HG03097 (cell line): ENCODE results near the gene SRPX2.

Experiments
- ATAC-seq: cut with Tn5 transposase; IDR thresholded peaks from one replicate; pipeline ENCODE4 v1.9.1; 2021; ENCODE audit not compliant: unreplicated experiment, low FRiP score

SRPX2 gene

DNA sequence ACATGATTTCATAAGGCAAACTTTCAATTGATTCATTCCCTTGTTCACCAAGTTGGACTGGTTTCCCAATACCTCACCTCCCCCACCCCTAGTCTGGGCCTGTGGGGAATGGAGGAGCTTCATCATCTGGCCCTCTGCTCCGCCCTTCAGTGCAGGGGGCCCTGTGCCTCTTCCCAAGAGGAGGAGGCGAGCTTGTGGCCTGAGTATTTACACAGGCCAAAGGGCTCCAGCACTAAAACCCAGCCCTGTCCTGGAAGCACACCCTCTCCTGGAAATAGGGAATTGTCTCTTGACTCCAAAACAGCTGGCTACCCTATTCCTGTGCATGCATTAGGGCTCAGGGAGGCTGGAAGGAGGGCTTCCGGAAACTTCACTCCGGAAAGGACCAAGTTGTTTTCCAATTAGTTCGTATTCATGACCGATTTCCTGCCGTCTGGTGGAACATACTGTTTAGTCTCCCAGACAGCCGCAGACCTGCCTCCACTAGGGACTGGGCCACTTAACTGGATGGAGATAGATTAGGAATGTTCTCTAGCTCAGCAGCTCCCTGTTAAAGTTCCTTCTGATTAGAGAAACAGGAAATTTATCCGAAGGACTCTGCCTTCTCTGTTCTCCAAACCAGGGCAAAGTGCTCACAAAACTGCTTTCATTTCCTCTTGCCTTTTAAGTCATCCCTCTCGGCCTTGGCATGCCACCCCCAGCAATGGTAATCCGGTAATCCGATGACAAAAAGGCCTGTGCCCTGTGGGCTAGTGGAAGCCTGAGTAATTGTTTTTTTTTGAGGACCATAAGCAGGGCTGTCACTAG lies 5.8 kb downstream of the SRPX2 start:
- no peak for ATAC-seq

DNA sequence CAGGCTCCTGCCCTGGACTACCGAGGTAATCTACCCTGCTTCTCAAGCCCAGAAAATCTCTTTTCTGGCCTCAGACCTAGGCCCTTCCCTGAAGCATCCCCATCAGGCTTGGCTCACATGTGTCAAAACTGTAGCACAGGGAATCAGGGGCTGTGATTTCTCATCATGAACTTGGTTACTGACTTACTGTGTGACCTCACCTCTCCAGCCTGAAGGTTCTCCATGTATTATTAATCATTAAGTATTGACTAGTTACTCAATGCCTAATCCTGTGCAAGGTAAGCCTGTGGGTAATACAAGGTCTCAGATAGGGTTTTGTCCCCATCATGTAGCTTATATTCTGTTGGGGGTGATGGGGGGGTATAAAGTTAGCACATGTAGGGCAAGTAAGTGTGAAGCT lies 6.8 kb downstream of the SRPX2 start:
- no peak for ATAC-seq

DNA sequence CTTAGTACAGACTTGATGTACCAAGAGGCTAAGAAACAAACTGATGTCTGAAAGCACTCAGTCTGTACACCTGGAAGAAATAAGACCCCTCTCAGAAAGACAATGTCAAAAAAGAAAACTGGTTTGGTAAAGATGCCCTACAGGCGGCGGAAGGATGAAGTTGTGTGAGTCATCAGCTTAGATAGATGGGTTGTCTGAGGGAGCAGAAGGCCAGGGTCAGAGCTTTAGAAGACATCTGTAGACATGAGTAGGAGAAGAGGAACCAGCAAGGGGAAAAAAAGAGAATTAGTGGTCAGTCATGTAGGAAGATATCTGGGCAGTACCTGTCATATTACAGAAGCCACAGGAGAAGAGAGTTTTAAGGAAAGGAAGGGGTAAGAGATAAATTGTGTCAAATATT lies 8.3 kb downstream of the SRPX2 start:
- no peak for ATAC-seq

- ATAC-seq: no peak
Observed at GRCh38 chrX:100654261-100654660, 10.3 kb downstream of the SRPX2 start.

DNA sequence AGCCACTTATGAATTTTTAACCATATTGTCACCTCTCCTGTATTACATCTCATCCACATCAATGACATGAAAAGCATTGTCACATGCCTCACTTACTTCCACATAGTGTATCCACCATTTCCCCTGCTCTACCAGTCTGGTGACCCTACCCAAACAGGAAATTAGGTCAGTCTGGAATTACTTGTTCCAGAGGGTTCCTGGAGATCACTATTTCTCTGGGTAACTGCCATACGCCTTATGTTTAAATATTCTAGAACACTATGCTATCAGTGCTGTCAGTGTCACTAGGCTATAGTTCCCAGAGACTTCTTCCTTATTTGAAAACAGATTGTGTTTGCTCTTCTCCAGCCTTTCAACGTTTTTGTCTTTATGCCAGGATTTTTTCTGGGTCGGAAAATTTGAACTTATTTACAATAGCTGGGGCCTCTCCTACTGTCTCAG lies 15.0 kb downstream of the SRPX2 start:
- ATAC-seq: no peak

DNA sequence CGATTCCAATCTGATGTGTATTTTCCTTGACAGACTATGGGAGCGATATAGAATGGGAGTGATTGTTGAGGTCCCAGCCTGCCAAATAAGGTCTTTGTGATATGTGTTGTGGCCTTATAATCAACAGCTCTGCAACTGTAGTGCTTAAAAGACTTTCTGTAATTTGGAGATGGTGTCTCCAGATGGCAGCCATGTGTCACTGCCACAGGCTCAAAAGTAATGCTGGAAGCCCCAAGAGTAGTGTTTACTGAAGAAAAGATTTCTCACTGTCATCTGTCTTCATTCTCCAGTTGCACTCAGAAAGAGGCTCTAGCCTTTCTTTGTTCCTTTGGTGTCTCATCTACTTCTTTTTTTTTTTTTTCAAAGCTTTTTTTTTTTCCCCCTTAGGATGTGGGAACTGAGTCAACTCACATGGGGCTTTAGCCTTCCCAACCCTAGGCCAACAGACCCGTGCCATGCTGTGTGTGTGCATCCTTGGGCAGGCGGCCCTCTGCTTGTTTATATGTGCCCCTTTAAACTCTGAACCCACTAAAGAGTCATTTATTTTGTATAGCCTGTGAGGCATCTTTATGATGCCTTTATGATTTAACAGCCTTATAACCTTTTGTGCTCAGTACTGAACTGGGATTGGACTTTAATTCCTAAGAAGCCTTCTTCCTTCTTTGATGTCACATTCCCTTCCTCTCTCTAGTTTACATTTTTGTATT lies 15.6 kb downstream of the SRPX2 start:
- no peak for ATAC-seq

DNA sequence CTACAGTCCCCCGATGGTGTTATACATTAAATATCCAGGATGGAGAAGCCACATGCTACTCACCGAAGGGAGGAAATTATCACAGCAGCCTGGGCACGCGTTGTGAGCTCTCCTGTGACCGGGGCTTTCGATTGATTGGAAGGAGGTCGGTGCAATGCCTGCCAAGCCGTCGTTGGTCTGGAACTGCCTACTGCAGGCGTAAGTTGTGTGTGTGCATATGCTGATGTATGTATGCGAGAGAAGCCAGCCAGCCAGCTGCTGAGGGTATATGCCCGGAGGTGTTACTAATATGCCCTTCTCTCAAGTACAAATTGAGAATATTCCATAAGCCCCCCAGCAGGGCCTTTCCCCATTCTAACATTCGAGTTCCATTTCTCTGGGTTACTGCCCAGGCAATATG lies 18.2 kb downstream of the SRPX2 start:
- no peak for ATAC-seq

DNA sequence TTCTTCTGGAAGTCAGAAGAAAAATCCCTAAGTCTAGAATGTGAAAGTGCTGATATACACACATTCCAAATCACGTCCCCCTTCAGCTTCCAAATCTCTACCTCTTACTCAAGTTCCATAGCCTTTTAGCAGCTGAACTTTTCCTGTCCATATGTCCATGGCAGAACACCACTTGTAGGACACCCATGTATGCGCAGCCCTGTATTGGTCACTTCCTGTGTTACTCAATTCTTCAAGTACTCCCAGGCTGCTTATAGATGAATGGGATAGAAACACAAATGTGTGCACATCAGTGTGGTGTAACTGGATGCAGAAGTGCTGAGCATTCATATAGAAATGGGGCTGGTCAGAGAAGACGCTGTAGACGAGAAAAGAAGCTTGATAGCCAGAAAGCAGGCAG lies 18.8 kb downstream of the SRPX2 start:
- no peak for ATAC-seq

- no peak for ATAC-seq
Observed at GRCh38 chrX:100663642-100664041, 19.6 kb downstream of the SRPX2 start.

GRCh38 chrX:100672966-100673365 lies 29.0 kb downstream of the SRPX2 start:
- no peak for ATAC-seq

DNA sequence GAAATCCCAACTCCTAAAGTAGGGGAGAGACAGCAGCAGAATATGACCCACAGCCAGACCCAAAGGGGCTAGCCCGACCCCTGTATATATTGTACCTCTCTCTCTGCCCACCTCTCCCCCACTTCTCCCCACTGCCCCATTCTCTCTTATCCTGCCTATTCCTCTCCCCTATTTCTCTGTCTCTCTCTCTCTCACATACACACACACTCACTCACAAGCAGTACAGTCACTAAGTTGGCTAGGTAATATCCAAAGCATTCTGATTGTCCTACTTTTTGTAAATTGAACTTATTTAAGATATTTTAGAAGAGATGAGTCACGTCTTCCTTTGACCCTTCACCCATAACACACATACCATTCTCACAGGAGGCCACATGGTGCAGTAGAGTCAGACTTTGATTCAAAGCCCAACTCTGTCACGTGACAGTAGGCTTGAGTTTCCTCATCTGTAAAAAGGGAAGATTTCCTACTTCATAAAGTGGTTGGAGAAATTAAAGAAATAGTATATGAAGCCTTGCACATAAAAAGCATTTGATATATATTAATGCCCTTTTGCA lies 29.5 kb downstream of the SRPX2 start:
- no peak for ATAC-seq

DNA sequence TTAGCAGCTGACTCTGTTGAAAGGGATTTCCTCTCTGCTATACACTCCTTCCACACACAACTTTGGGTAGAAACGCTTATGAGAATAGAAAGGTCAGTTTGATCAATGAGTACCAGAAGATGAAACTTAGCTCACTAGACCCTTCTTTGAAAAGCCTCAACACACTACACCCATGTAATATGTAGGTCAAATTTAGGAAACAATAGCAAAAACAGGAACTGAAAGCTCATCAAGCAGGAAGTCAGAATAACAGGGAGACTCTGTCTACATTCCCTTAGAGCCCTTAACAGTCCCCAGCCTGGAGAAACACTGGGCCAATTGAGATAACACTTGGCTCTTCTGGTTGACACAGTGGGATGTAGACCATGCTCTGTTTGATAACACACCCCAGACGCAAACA lies 30.7 kb downstream of the SRPX2 start:
- no peak for ATAC-seq

GRCh38 chrX:100677611-100678181 lies 33.7 kb downstream of the SRPX2 start:
- ATAC-seq: no peak

DNA sequence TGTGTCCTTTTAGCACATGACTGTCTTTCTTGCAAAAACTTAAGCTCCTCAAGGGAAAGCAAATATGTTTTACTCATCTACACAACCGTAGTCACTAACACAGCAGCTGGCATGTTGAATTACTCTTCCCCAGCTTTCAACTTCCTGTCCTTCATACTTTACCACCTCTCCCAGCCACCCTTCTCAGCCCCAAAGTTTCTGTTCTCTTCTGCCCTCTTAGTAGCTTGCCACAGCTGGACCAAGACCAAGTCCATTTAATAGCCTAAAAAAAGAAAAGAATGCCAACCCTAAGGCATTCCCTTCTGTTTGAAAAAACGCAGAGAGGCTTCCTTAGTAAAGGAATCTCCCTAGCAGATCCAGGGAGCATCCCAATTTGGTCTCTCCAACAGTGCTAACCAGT lies 36.8 kb downstream of the SRPX2 start:
- ATAC-seq: no peak

DNA sequence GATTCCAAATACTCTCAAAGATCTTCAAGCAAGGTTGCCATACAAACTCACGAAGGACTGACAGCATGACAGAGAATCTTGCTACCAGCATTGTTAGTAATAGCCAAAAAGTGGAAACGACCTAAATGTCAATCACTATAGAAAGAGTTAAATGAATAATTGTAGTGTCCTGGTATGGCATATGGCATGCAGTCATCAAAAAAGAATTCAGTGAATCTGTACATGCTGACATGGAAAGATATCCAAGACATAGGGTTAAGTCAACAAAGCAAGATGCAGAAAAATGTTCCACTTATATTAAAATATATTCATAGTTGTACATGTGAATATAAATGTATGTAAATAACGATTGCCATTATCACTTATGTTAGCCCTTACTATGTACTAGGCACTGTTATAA lies 37.6 kb downstream of the SRPX2 start:
- no peak for ATAC-seq

DNA sequence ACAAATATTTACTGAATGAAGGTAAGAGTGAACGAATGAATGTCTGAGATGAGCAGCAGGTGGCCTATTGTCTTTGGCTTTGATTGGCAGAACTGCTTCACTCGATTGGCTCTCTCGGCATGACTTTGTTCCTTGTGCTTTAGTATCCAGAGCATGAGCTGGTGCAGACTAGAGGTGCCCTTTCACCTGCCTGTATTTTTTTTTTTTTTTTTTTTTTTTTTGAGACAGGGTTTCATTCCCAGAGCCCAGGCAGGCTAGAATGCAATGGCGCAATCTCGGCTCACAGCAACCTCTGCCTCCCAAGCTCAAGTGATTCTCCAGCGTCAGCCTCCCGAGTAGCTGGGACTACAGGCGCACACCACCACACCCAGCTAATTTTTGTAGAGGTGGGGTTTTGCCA lies 38.9 kb downstream of the SRPX2 start:
- ATAC-seq: no peak

DNA sequence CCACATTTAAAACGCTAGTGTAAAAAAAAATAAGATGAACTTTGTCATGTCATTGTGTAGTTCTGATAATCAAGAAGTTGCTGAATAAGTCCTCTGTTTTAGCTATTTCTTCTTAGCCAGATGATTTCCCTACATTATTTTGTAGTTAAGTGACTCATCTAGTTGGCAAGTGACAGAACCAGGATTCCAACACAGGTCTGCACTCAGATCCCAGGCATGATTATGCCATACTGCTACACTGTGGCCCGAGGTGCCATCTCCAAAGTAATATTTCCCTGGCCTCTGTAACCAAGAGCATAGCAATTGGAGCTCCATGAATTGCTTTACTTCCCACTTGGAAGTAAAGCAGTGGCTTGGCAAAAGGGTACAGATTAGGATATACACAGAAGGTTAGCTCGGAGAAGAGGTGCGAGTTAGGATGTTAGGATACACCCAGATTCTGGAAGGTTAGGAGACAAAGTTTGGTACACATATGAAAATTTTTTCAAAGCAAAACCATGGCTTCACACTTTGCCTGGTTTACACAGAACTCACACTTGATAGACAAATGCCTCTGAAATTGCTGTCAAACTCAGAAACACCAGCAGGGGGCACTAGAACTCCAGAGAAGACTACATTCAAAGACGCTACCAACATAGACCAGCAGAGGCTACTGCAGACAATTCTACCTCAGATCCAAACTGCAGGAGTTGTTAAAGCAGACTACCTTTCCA lies 41.4 kb downstream of the SRPX2 start:
- peak; percentile 74 for ATAC-seq

DNA sequence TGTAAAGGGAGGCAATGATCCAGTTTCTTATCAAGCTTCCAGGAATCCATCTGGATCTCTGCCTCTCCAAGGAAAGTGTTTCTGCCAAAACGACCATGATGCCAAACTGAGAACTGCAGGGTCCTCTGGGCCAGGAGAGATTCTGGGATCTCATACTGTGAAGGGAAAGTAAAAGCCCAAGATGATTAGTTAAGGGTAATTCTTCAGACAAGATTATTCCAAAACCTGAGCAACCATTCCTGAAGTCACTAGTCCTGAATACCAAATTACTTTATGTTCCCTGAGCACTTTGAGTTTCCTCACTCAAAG lies 42.0 kb downstream of the SRPX2 start:
- ATAC-seq: no peak

DNA sequence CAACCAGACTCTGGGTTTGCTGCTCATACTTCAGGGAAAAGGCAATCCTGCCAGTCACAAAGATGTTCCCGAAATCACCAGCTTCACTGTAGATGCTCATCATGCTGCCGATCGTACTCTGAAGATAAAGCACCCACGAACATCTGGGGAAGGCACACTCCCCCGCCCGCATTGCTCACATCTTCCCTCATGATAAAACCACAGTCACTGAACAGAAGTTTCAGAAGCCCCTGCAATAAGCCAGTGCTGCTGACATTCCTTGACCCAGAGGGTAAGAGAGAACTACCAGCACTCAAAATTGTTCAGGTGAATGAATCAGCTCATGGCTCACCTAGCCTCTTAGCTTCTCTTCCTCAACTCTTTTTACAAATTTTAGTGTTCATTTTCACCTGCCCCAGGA lies 43.1 kb downstream of the SRPX2 start:
- no peak for ATAC-seq

DNA sequence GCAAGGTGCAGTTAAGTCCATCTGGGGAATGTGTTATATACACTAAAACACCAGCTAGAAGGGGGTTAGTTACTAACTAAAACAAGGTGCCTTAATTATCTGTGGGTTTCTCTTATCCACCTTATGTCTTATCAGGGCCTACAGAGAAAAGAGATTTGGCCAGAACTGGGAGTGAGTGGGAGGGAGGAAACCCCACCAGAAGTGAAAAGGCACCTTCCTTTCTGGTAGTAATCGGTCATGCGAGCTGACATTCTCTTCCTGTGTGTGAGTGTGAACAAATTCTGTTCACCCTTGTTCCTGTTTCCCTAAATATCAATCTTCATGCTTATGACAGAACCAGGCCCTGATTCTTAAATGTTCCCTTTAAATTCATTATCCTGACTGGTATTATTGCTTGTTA lies 43.5 kb downstream of the SRPX2 start:
- no peak for ATAC-seq

GRCh38 chrX:100695302-100695701 lies 51.3 kb downstream of the SRPX2 start:
- no peak for ATAC-seq
